ENCODE measurements around the gene CAMSAP1. TPM values are rescaled to one million over a fixed set of nuclear protein-coding genes. Genes with fewer than 3 reads are reported as not detected.

CAMSAP1 gene
- total and polyA plus RNA-seq, 2 of the 4 experiments (the other 2 are of a cell fraction), result 8.2 to 19.5 TPM

- Histone ChIP-seq H3K4me2 (ENCODE audit: low read depth, low read length) (no peak overlapping the region), H2AK9ac (replicated peaks; ENCODE audit: low read depth, low read length, poor library complexity) (no peak overlapping the region), H4K91ac (ENCODE audit: insufficient read depth, low read depth, low read length) (no peak overlapping the region), H3K79me1 (ENCODE audit: low read depth in 1 of 2, low read length in 2 of 2) (peaks cover 3 to 5% of the 10 kb centered on the region in 2 experiments; a peak in 1 of 4 replicates), H3K36me3 (ENCODE audit: control insufficient read depth, insufficient read depth, low read length) (peaks cover 58% of the 10 kb centered on the region), H2BK120ac (ENCODE audit: low read depth, low read length) (no peak overlapping the region), H3K9me1 (ENCODE audit: insufficient read depth, low read length) (no peaks in the 10 kb centered on the region), H4K5ac (ENCODE audit: low read depth, low read length) (no peak overlapping the region), H4K8ac (ENCODE audit: low read depth in 2 of 2, low read length in 2 of 2) (no peak overlapping the region), H3K27me3 (ENCODE audit: control insufficient read depth, insufficient read depth, low read length) (no peaks in the 10 kb centered on the region), H2AK5ac (ENCODE audit: low read depth, low read length) (no peak overlapping the region), H3K9me3 (ENCODE audit: control insufficient read depth, insufficient read depth, low read length) (no peaks in the 10 kb centered on the region), H3K4me3 (ENCODE audit: insufficient read depth, low read depth, low read length) (no peak overlapping the region), H2BK5ac (ENCODE audit: low read depth, low read length, poor library complexity, severe bottlenecking) (no peak overlapping the region), H3K14ac (replicated peaks; ENCODE audit: low read depth, low read length) (no peak overlapping the region), H3K4ac (ENCODE audit: low read depth, low read length) (no peak overlapping the region), H2BK15ac (ENCODE audit: low read depth, low read length) (no peak overlapping the region), H3K4me1 (ENCODE audit: control insufficient read depth, insufficient read depth, low read length) (no peaks in the 10 kb centered on the region), H4K20me1 (ENCODE audit: insufficient read depth, low read length) (no peaks in the 10 kb centered on the region; the same call in 1 of the 2 replicates), H3K9ac (ENCODE audit: low read depth, low read length) (no peak overlapping the region), H3K18ac (ENCODE audit: low read depth, low read length) (no peak overlapping the region), H3K27ac (ENCODE audit: insufficient read depth, low read length) (no peak overlapping the region), H3K23ac (ENCODE audit: low read depth, low read length) (no peak overlapping the region), H2AFZ (replicated peaks; ENCODE audit: low read length, poor library complexity) (no peak overlapping the region), H2BK20ac (ENCODE audit: low read depth, low read length) (no peak overlapping the region), H3K56ac (ENCODE audit: extremely low read depth, insufficient read depth, low read length) (no peak overlapping the region)
- no peak for DNase-seq
- TF ChIP-seq BHLHE40 (IDR thresholded peaks at IDR 0.05; ENCODE audit: low read depth, low read length), result no peak
- TF ChIP-seq POLR2A (IDR thresholded peaks at IDR 0.05; ENCODE audit: low read depth, low read length), result no peak
- TF ChIP-seq CEBPB (IDR thresholded peaks at IDR 0.05; ENCODE audit: low read depth, low read length), result no peak
- TF ChIP-seq MAZ (IDR thresholded peaks at IDR 0.05; ENCODE audit: borderline replicate concordance, low read depth, low read length), result no peak
- TF ChIP-seq RFX5 (IDR thresholded peaks at IDR 0.05; ENCODE audit: low read depth, low read length), result no peak
- TF ChIP-seq MAFK (IDR thresholded peaks at IDR 0.05; ENCODE audit: low read depth, low read length), result no peak
- no peak for ATAC-seq (ENCODE audit: low read depth)
- in situ Hi-C loops (cut with MboI; ENCODE audit: low sequenced_read_pairs), result loop anchor here (25.0 kb wide), 1 partner anchor 326 kb away; a partner anchor contains a TSS
- dilution Hi-C loops (cut with HindIII; ENCODE audit: low sequenced_read_pairs, unreplicated experiment), result no loop called here
- WGBS, 2 experiments (ENCODE audit: extremely low coverage in 2 of 2, insufficient read length in 1 of 2), result 96% methylated on average over 30 of the region's 44 CpGs; no CpG with 5 or more reads in 1 of the 2 experiments
- POLR2A ChIA-PET (ENCODE audit: unreplicated experiment), result no interaction called here
- intact Hi-C loops (cut with micrococcal nuclease), result no loop called here
- no TSS peak for BruUV-seq (replicated peaks)
- CTCF ChIA-PET, result no interaction called here
These were observed 30.5 kb upstream of the CAMSAP1 start for GRCh38 chr9:135937521-135938489.

Data from IMR-90 (cell line).